Suprapubic skin (tissue), 4 donors: ENCODE data around the gene ZSCAN10. TPM values are rescaled to one million over a fixed set of nuclear protein-coding genes. Genes with fewer than 3 reads are reported as not detected.
A peak's percentile ranks its signal among the peaks of the same experiment; 100 is the strongest.

Source experiments
- DNase-seq, 2 donors: peaks; one replicate each; pipeline ENCODE4 v3.0.0-alpha.2; 2019; ENCODE audit warnings: low spot score in 2 of 2
- H3K27ac ChIP-seq: fragments of 200-600 bp; sonication (generic); one replicate; pipeline ENCODE4 v1.5.1; 2019
- H3K27me3 ChIP-seq: fragments of 200-600 bp; sonication (generic); one replicate; pipeline ENCODE4 v1.5.1; 2019
- H3K36me3 ChIP-seq: fragments of 200-600 bp; sonication (generic); one replicate; pipeline ENCODE4 v1.5.1; 2019
- H3K4me1 ChIP-seq: fragments of 200-600 bp; sonication (generic); one replicate; pipeline ENCODE4 v1.5.1; 2019
- H3K4me3 ChIP-seq: fragments of 200-600 bp; sonication (generic); one replicate; pipeline ENCODE4 v1.5.1; 2019; ENCODE audit warnings: mild to moderate bottlenecking
- H3K9me3 ChIP-seq: fragments of 200-600 bp; sonication (generic); one replicate; pipeline ENCODE4 v1.5.1; 2019
- EP300 ChIP-seq: sonication (generic); formaldehyde crosslinking; IDR thresholded peaks from one replicate; pipeline ENCODE4 v1.6.1; 2017; ENCODE audit warnings: antibody characterized with exemption
- POLR2A ChIP-seq, 2 donors: fragments of 450-650 bp; IDR thresholded peaks; one replicate each; pipeline ENCODE4 v1.6.1; 2017; ENCODE audit warnings: antibody characterized with exemption in 2 of 2, mild to moderate bottlenecking in 2 of 2, moderate library complexity in 2 of 2
- POLR2AphosphoS5 ChIP-seq, 3 donors: sonication (generic); formaldehyde crosslinking; IDR thresholded peaks; one replicate each; pipeline ENCODE4 v1.6.1; 2017; ENCODE audit warnings: antibody characterized with exemption in 3 of 3
- WGBS: methylation state at CpG from one replicate; pipeline ENCODE4 v1.1.5; 2018; 5-methylcytosine and 5-hydroxymethylcytosine counted together
- total RNA-seq, 4 donors: library from RNA; depleted of rRNA; stranded (reverse); fragments of >200 nt; gene quantifications; one replicate each; pipeline ENCODE4 v1.1.0, GENCODE V29; 2016
- TF ChIP-seq, protein P1 (sequence below), 2 donors: fragments of 200-600 bp in 1 of 2; fragments of 450-650 bp in 1 of 2; sonication (generic) in 1 of 2; IDR thresholded peaks; one replicate each; pipeline ENCODE4 v1.5.1; 2016 to 2019; ENCODE audit warnings: antibody characterized with exemption in 2 of 2, mild to moderate bottlenecking in 1 of 2, moderate library complexity in 1 of 2

Gene ZSCAN10
- total RNA-seq, 4 donors from 2014 or later: not detected

- DNase-seq: no peak
- no peak overlapping the region for H3K4me3 ChIP-seq
- H3K4me1 ChIP-seq: peaks cover 68% of the 10 kb centered on the region
- 70% methylated on average over 12 of the region's 12 CpGs for WGBS
- H3K36me3 ChIP-seq: peaks cover 5% of the 10 kb centered on the region
- no peak overlapping the region for H3K27ac ChIP-seq
- no peak for TF ChIP-seq POLR2A (IDR thresholded peaks at IDR 0.05)
- TF ChIP-seq, protein P1, sequence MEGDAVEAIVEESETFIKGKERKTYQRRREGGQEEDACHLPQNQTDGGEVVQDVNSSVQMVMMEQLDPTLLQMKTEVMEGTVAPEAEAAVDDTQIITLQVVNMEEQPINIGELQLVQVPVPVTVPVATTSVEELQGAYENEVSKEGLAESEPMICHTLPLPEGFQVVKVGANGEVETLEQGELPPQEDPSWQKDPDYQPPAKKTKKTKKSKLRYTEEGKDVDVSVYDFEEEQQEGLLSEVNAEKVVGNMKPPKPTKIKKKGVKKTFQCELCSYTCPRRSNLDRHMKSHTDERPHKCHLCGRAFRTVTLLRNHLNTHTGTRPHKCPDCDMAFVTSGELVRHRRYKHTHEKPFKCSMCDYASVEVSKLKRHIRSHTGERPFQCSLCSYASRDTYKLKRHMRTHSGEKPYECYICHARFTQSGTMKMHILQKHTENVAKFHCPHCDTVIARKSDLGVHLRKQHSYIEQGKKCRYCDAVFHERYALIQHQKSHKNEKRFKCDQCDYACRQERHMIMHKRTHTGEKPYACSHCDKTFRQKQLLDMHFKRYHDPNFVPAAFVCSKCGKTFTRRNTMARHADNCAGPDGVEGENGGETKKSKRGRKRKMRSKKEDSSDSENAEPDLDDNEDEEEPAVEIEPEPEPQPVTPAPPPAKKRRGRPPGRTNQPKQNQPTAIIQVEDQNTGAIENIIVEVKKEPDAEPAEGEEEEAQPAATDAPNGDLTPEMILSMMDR (IDR thresholded peaks at IDR 0.05): peak in 1 of 2 donors; percentile 51
- no peaks in the 10 kb centered on the region for H3K9me3 ChIP-seq
- H3K27me3 ChIP-seq: no peaks in the 10 kb centered on the region
These were observed 32.8 kb upstream of the ZSCAN10 start for GRCh38 chr16:3131755-3132377.

DNA sequence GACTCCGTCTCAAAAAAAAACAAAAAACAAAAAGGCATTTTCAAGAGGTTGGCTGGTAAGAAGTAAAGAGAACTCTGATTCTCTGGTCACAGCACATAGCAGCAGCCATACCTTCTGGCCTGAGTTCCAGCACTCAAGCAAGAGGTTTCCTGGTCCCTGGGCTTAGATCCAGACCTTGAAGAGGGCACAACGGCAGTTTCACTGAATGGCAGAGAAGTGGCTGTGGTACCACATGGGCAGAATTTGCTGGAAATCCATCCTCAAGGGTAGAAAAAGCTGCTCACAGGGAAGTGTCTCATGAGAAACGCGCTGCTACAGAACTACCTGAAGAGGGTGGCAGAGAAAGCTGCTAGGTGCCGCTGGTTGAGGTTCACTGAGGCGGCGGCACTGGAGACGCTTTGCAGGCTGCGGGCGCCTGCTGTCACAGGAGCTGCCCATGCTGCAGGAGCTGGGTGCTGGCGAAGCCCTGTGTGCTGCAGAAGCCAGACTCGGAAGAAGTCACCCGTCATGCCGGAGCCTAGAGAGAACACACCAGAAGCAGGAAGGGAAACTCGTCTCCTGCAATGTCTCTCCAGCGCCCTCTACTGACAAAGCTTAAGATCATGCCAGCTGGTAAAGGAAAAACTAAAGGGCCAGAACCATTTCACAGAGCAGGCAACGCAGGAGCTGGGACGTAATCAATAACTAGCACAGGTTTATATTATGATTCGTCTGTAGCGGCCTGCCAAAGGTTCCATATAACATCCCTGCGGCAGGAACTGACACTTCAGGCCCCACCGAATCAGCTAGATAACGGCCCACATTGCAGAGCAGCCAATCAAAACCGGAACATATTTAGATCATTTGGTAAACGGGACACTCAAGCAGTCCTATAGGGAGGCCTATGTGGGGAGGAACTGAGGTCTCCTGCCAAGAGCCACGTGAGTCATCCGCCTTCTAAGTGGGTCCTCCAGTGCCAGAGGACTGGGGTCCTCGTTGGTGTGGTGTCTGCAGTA, 30.3 kb upstream of the ZSCAN10 start:
- Histone ChIP-seq H3K4me3 (peak overlapping the region; percentile 58), H3K9me3 (no peaks in the 10 kb centered on the region), H3K4me1 (peaks cover 61% of the 10 kb centered on the region), H3K27ac (peak overlapping the region; percentile 76), H3K36me3 (peaks cover 5% of the 10 kb centered on the region), H3K27me3 (no peaks in the 10 kb centered on the region)
- TF ChIP-seq POLR2AphosphoS5 (IDR thresholded peaks at IDR 0.05): peak in 1 of 3 donors; percentile 41
- TF ChIP-seq POLR2A (IDR thresholded peaks at IDR 0.05): no peak
- no peak for TF ChIP-seq EP300
- TF ChIP-seq, protein P1 (IDR thresholded peaks at IDR 0.05): peak; percentile 76 to 92
- WGBS: 12% methylated on average over 28 of the region's 28 CpGs
- DNase-seq: peak in 1 of 2 donors; percentile 84

DNA sequence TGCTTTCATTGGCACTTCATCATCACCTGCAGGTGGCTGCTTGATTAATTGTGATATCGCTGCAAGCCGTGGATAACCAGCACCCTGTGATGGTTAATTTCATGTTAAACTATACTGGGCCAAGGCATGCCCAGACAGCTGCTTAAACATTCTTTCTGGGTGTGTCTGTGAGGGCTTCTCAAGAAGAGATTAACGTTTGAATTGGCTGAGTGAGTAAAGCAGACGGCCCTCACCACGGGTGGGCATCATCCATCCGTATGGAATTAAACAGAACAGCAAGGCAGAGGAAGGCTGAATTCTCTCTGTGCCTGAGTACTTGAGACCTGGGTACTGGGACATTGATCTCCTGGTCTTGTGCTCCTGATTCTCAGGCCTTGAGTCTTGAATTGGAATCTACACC, 28.7 kb upstream of the ZSCAN10 start:
- H3K27ac ChIP-seq: no peak overlapping the region
- DNase-seq: no peak
- WGBS: 52% methylated on average over 6 of the region's 6 CpGs
- H3K9me3 ChIP-seq: no peaks in the 10 kb centered on the region
- H3K4me3 ChIP-seq: no peak overlapping the region
- H3K36me3 ChIP-seq: peaks cover 5% of the 10 kb centered on the region
- TF ChIP-seq, protein P1 (IDR thresholded peaks at IDR 0.05): no peak
- no peak for TF ChIP-seq POLR2AphosphoS5 (IDR thresholded peaks at IDR 0.05)
- no peak for TF ChIP-seq EP300
- TF ChIP-seq POLR2A (IDR thresholded peaks at IDR 0.05): no peak
- H3K27me3 ChIP-seq: no peaks in the 10 kb centered on the region
- H3K4me1 ChIP-seq: peaks cover 51% of the 10 kb centered on the region

GRCh38 chr16:3123986-3124886, 25.1 kb upstream of the ZSCAN10 start:
- Histone ChIP-seq H3K4me1 (peaks cover 38% of the 10 kb centered on the region), H3K4me3 (peak overlapping the region; percentile 61), H3K27me3 (no peaks in the 10 kb centered on the region), H3K9me3 (no peaks in the 10 kb centered on the region), H3K36me3 (peaks cover 17% of the 10 kb centered on the region), H3K27ac (peak overlapping the region; percentile 72)
- under 1% methylated on average over 49 of the region's 72 CpGs for WGBS
- peak; percentile 98 to 99 for DNase-seq
- TF ChIP-seq POLR2AphosphoS5 (IDR thresholded peaks at IDR 0.05): peak in 2 of 3 donors; percentile 30 to 46
- TF ChIP-seq, protein P1 (IDR thresholded peaks at IDR 0.05): no peak
- TF ChIP-seq POLR2A (IDR thresholded peaks at IDR 0.05): no peak
- no peak for TF ChIP-seq EP300
